Endothelial cell of umbilical vein (primary cell): ENCODE results near the gene LIN54. TPM values are rescaled to one million over a fixed set of nuclear protein-coding genes. Genes with fewer than 3 reads are reported as not detected.

Source experiments
- BruUV-seq: library from RNA; stranded (reverse); fragments of 400-500 nt; replicated peaks from 2 replicates; lab custom pipeline; 2021; lab: Mats Ljungman, UMichigan
- CTCF ChIA-PET: fragments of 300-600, 350-600 bp; sonication (Branson Sonifier 250); formaldehyde crosslinking; loops from one replicate; lab custom pipeline; 2021; ENCODE audit warnings: antibody characterized with exemption, inconsistent platforms; lab: Charles Lee
- POLR2A ChIA-PET: fragments of 300-600, 350-600 bp; sonication (Branson Sonifier 250); formaldehyde crosslinking; loops from one replicate; lab custom pipeline; 2021; ENCODE audit warnings: antibody characterized with exemption, inconsistent platforms; lab: Charles Lee
- DNase-seq: peaks from one replicate; pipeline ENCODE4 v3.0.0-alpha.2; 2011; ENCODE audit warnings: low read depth, low spot score
- FAIRE-seq: peaks from 2 replicates; lab custom pipeline; 2011; peaks lifted over from hg19 to GRCh38; lab: Jason Lieb, UNC
- H2AFZ ChIP-seq: 2 replicates; pipeline ENCODE4 v1.6.0; 2012; ENCODE audit warnings: low read depth, low read length, control low read depth, inconsistent platforms
- H3K27ac ChIP-seq: 2 replicates; pipeline ENCODE4 v1.5.1; 2011; ENCODE audit warnings: low read depth, mild to moderate bottlenecking, control low read depth, low read length, moderate library complexity; ENCODE audit not compliant: insufficient read depth
- H3K27me3 ChIP-seq, 2 experiments: 2 replicates each; pipeline versions ENCODE4 v1.6.0 to v1.6.1; 2011; ENCODE audit warnings: low read length in 2 of 2, mixed read lengths in 1 of 2; ENCODE audit not compliant: control insufficient read depth in 2 of 2, insufficient read depth in 2 of 2
- H3K36me3 ChIP-seq, 2 experiments: 2 replicates in 1 of 2; 3 replicates in 1 of 2; pipeline ENCODE4 v1.5.1; 2011; ENCODE audit warnings: low read length in 2 of 2, mild to moderate bottlenecking in 1 of 2, moderate library complexity in 1 of 2; ENCODE audit not compliant: control insufficient read depth in 2 of 2, insufficient read depth in 2 of 2; ENCODE audit errors: extremely low read depth in 1 of 2
- H3K4me1 ChIP-seq: 3 replicates; pipeline ENCODE4 v1.5.1; 2011; ENCODE audit warnings: mild to moderate bottlenecking, low read length; ENCODE audit not compliant: control insufficient read depth, insufficient read depth; ENCODE audit errors: extremely low read depth
- H3K4me2 ChIP-seq: 2 replicates; pipeline ENCODE4 v1.6.1; 2011; ENCODE audit warnings: low read length, control low read depth, mixed read lengths; ENCODE audit not compliant: insufficient read depth
- H3K4me3 ChIP-seq, 3 experiments: fragments of 200-600 bp in 1 of 3; sonication (generic), shearing (Covaris generic) in 1 of 3; replicated peaks in 1 of 3; 2 replicates each; pipeline ENCODE4 v1.5.1; 2011 to 2016; ENCODE audit warnings: control low read depth in 3 of 3, low read length in 3 of 3, mild to moderate bottlenecking in 2 of 3, inconsistent platforms in 1 of 3, low read depth in 1 of 3, moderate library complexity in 1 of 3; ENCODE audit not compliant: insufficient read depth in 1 of 3
- H3K79me2 ChIP-seq: 2 replicates; pipeline ENCODE4 v1.6.0; 2012; ENCODE audit warnings: low read length, inconsistent platforms; ENCODE audit not compliant: control insufficient read depth, insufficient read depth
- H3K9ac ChIP-seq: replicated peaks from 2 replicates; pipeline ENCODE3; 2011; ENCODE audit warnings: low read length, control low read depth; ENCODE audit not compliant: insufficient read depth; ENCODE audit errors: extremely low read depth
- H3K9me1 ChIP-seq: replicated peaks from 3 replicates; pipeline ENCODE4 v1.6.0; 2011; ENCODE audit warnings: mild to moderate bottlenecking, low read length; ENCODE audit not compliant: control insufficient read depth, insufficient read depth; ENCODE audit errors: extremely low read depth
- H3K9me3 ChIP-seq: replicated peaks from 2 replicates; pipeline ENCODE4 v1.5.1; 2012; ENCODE audit warnings: low read length, inconsistent platforms; ENCODE audit not compliant: control insufficient read depth, insufficient read depth
- H4K20me1 ChIP-seq: replicated peaks from 2 replicates; pipeline ENCODE3; 2011; ENCODE audit warnings: mild to moderate bottlenecking, low read length; ENCODE audit not compliant: control insufficient read depth, insufficient read depth; ENCODE audit errors: extremely low read depth
- EZH2 ChIP-seq: IDR thresholded peaks from 2 replicates; pipeline ENCODE4 v1.6.1; 2012; ENCODE audit warnings: borderline replicate concordance, low read depth, mild to moderate bottlenecking, moderate library complexity, low read length, inconsistent platforms; ENCODE audit not compliant: severe bottlenecking
- FOS ChIP-seq: IDR thresholded peaks from 2 replicates; pipeline ENCODE4 v1.6.1; 2011; ENCODE audit warnings: mild to moderate bottlenecking, low read length, moderate library complexity, borderline replicate concordance; ENCODE audit not compliant: insufficient read depth
- GATA2 ChIP-seq: IDR thresholded peaks from 2 replicates; pipeline ENCODE4 v1.7.0; 2011; ENCODE audit warnings: low read depth, mild to moderate bottlenecking, moderate library complexity, mixed read lengths, low read length; ENCODE audit not compliant: insufficient read length, insufficient read depth
- JUN ChIP-seq: IDR thresholded peaks from 2 replicates; pipeline ENCODE4 v1.6.1; 2011; ENCODE audit warnings: borderline replicate concordance, low read depth; ENCODE audit not compliant: insufficient read length, insufficient read depth
- MYC ChIP-seq: IDR thresholded peaks from one replicate; pipeline ENCODE4 v1.6.1; 2011; ENCODE audit warnings: mild to moderate bottlenecking, low read depth, low read length
- POLR2A ChIP-seq: IDR thresholded peaks from 2 replicates; pipeline ENCODE4 v1.6.1; 2012; ENCODE audit warnings: low read depth, mild to moderate bottlenecking, control low read depth, low read length
- POLR2AphosphoS5 ChIP-seq: IDR thresholded peaks from 2 replicates; pipeline ENCODE4 v1.6.1; 2012; ENCODE audit warnings: low read depth, mild to moderate bottlenecking, control low read depth, low read length, moderate library complexity; ENCODE audit not compliant: insufficient read depth
- dilution Hi-C: fragments of 300-500 bp; cut with MboI; formaldehyde crosslinking; loops from one replicate; pipeline ENCODE4 v1.15.0; 2019; ENCODE audit warnings: low sequenced_read_pairs; ENCODE audit not compliant: extremely low pct_ligation_motif_present
- intact Hi-C: fragments of 100-400 bp; cut with micrococcal nuclease; formaldehyde crosslinking; loops from one replicate; pipeline ENCODE4 v1.10.0; 2022
- polyA plus RNA-seq, 4 experiments: library from polyadenylated mRNA; depleted of rRNA in 3 of 4; stranded (reverse) in 3 of 4; unstranded in 1 of 4; fragments of >200 nt; gene quantifications; 2 replicates each; pipeline versions ENCODE4 v1.2.1 to v1.2.3, GENCODE V29; 2011 to 2012; ENCODE audit warnings: missing spikeins in 1 of 4
- total RNA-seq: library from RNA; stranded (reverse); gene quantifications from 2 replicates; pipeline ENCODE4 v1.2.3, GENCODE V29; 2021
- TF ChIP-seq, protein P1 (sequence below): IDR thresholded peaks from 2 replicates; pipeline ENCODE4 v1.6.1; 2011; ENCODE audit not compliant: insufficient read depth, insufficient read length
- TF ChIP-seq, protein P2 (sequence below), 2 donors: IDR thresholded peaks; 1 replicate in 1 of 2; 2 replicates in 1 of 2; pipeline ENCODE4 v1.5.1; 2011; ENCODE audit warnings: low read length in 2 of 2, mild to moderate bottlenecking in 2 of 2, moderate library complexity in 2 of 2, control low read depth in 1 of 2, inconsistent platforms in 1 of 2, low read depth in 1 of 2; ENCODE audit not compliant: insufficient read depth in 1 of 2; ENCODE audit errors: extremely low read depth in 1 of 2

The LIN54 gene
- total and polyA plus RNA-seq, 2 donors (not counting 3 experiments of a cell fraction or from before 2014, with no cell fraction given), result 6.2 to 15.7 TPM

DNA sequence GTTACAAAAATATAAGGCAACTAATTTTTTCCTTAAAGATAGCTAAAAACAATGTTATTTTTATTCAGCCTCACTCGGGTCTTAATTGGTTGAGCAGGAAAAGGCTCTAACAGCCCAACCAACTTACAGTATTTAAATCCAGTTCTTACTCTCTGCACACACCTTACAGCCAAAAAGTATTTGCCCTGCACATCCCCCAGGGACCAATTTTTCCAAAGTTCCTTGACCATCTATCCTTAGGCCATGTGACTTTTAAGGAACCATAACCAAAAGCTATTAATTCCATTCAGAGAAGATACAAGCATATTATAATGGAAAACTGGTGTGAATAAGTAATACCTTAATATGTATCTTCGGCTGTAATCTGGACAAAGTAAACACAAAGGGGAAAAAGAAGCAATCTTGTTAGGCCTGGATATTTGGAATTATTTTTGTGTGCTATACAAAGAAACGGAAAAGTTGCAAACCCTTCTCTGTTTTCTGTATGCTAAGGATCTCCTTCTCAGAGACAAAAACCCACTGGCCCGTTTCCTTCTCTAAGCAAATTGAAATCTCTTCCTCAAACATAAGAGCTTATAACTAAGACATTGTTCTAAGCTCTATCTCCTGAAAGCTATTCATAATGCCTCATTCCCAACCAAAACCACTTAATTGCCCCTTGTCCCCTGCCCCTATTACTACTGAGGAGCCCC, 111.1 kb downstream of the LIN54 start:
- peaks cover 45% of the 10 kb centered on the region for H3K79me2 ChIP-seq
- DNase-seq (peak; percentile 45), FAIRE-seq (no peak)
- no peaks in the 10 kb centered on the region for H3K9me3 ChIP-seq
- TF ChIP-seq POLR2A (no peak), FOS (no peak), JUN (no peak), EZH2 (no peak), GATA2 (no peak), POLR2AphosphoS5 (no peak), MYC (no peak)
- TF ChIP-seq, protein P1, sequence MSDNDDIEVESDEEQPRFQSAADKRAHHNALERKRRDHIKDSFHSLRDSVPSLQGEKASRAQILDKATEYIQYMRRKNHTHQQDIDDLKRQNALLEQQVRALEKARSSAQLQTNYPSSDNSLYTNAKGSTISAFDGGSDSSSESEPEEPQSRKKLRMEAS, result no peak
- TF ChIP-seq, protein P2, sequence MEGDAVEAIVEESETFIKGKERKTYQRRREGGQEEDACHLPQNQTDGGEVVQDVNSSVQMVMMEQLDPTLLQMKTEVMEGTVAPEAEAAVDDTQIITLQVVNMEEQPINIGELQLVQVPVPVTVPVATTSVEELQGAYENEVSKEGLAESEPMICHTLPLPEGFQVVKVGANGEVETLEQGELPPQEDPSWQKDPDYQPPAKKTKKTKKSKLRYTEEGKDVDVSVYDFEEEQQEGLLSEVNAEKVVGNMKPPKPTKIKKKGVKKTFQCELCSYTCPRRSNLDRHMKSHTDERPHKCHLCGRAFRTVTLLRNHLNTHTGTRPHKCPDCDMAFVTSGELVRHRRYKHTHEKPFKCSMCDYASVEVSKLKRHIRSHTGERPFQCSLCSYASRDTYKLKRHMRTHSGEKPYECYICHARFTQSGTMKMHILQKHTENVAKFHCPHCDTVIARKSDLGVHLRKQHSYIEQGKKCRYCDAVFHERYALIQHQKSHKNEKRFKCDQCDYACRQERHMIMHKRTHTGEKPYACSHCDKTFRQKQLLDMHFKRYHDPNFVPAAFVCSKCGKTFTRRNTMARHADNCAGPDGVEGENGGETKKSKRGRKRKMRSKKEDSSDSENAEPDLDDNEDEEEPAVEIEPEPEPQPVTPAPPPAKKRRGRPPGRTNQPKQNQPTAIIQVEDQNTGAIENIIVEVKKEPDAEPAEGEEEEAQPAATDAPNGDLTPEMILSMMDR (IDR thresholded peaks at IDR 0.05; ENCODE audit: extremely low read depth in 1 of 2, insufficient read depth in 1 of 2, low read depth in 1 of 2, low read length in 2 of 2), result no peak
- no peaks in the 10 kb centered on the region for H4K20me1 ChIP-seq
- H3K36me3 ChIP-seq, result peaks cover under 1 to 6% of the 10 kb centered on the region in 2 experiments
- H3K4me2 ChIP-seq, result peak overlapping the region; percentile 98
- POLR2A ChIA-PET, result interaction anchor here (1.3 to 2.6 kb wide), 2 partner anchors 12 to 135 kb away, joined by 3 to 9 read pairs; partner anchors contain the start of gene COPS4
- peaks cover 12% of the 10 kb centered on the region for H3K4me1 ChIP-seq
- BruUV-seq, result no TSS peak
- H3K9me1 ChIP-seq, result no peaks in the 10 kb centered on the region
- dilution Hi-C loops (no loop called here), intact Hi-C loops (loop anchor here (1.0 to 2.0 kb wide), 7 partner anchors 8 to 555 kb away; partner anchors contain the start of genes COQ2, HELQ and SEC31A)
- CTCF ChIA-PET, result interaction anchor here (0.8 to 3.7 kb wide), 12 partner anchors 10 to 382 kb away, joined by 3 to 21 read pairs (median 5); partner anchors contain the start of genes COPS4 and SEC31A
- no peaks in the 10 kb centered on the region for H3K27me3 ChIP-seq
- H3K27ac ChIP-seq, result peak overlapping the region; percentile 79
- H3K9ac ChIP-seq, result peak overlapping the region; percentile 98
- peak overlapping the region; percentile 71 to 92 (median 90) for H3K4me3 ChIP-seq
- peak overlapping the region; percentile 30 for H2AFZ ChIP-seq
